NCI-H2196 (cell line): ENCODE results near the gene KIF6.
"Not testable (repeated sequence)": the region's sequence is repeated elsewhere in the genome, so short reads cannot be mapped to it uniquely, and the experiment has no call there.

Experiments
- DNase-seq: peaks from one replicate; lab custom pipeline; 2025; ENCODE audit not compliant: unreplicated experiment; lab: John Stamatoyannopoulos, UW

KIF6 gene

GRCh38 chr6:39502362-39502955 is 222.7 kb downstream of the KIF6 start:
- DNase-seq: not testable (repeated sequence)

- DNase-seq: no peak
Measured at GRCh38 chr6:39499053-39499452, 226.2 kb downstream of the KIF6 start.

GRCh38 chr6:39498096-39498495 is 227.1 kb downstream of the KIF6 start:
- DNase-seq: no peak

GRCh38 chr6:39496915-39497314 is 228.3 kb downstream of the KIF6 start:
- no peak for DNase-seq

GRCh38 chr6:39496456-39496855 is 228.8 kb downstream of the KIF6 start:
- DNase-seq: no peak

- no peak for DNase-seq
Measured at GRCh38 chr6:39495640-39496039, 229.6 kb downstream of the KIF6 start.

GRCh38 chr6:39494998-39495397 is 230.2 kb downstream of the KIF6 start:
- DNase-seq: no peak

GRCh38 chr6:39493777-39494176 is 231.4 kb downstream of the KIF6 start:
- no peak for DNase-seq

GRCh38 chr6:39493174-39493573 is 232.0 kb downstream of the KIF6 start:
- no peak for DNase-seq

- DNase-seq: no peak
Measured at GRCh38 chr6:39490108-39490507, 235.1 kb downstream of the KIF6 start.

GRCh38 chr6:39488255-39488879 is 236.8 kb downstream of the KIF6 start:
- DNase-seq: no peak

- no peak for DNase-seq
Measured at GRCh38 chr6:39484276-39484675, 240.9 kb downstream of the KIF6 start.

- DNase-seq: not testable (repeated sequence)
Measured at GRCh38 chr6:39479819-39480218, 245.4 kb downstream of the KIF6 start.

- DNase-seq: no peak
Measured at GRCh38 chr6:39476670-39477069, 248.5 kb downstream of the KIF6 start.

GRCh38 chr6:39476151-39476550 is 249.1 kb downstream of the KIF6 start:
- DNase-seq: no peak

GRCh38 chr6:39471954-39472659 is 253.1 kb downstream of the KIF6 start:
- no peak for DNase-seq

GRCh38 chr6:39470506-39470905 is 254.7 kb downstream of the KIF6 start:
- no peak for DNase-seq

GRCh38 chr6:39468385-39468784 is 256.8 kb downstream of the KIF6 start:
- DNase-seq: no peak

GRCh38 chr6:39466631-39467030 is 258.6 kb downstream of the KIF6 start:
- no peak for DNase-seq

GRCh38 chr6:39465539-39465938 is 259.7 kb downstream of the KIF6 start:
- no peak for DNase-seq

GRCh38 chr6:39464067-39464466 is 261.1 kb downstream of the KIF6 start:
- DNase-seq: no peak

GRCh38 chr6:39453956-39454524 is 271.2 kb downstream of the KIF6 start:
- no peak for DNase-seq
